HFFc6 (cell line): ENCODE results near the gene FOXD3. TPM values are rescaled to one million over a fixed set of nuclear protein-coding genes. Genes with fewer than 3 reads are reported as not detected.

Source experiments
- DNase-seq: peaks from one replicate; pipeline ENCODE4 v3.0.0-alpha.2; 2018
- H3K27ac Mint-ChIP-seq: 2 replicates; pipeline ENCODE4 v1.8.0; 2020; ENCODE audit warnings: mild to moderate bottlenecking, mixed read lengths
- H3K27me3 Mint-ChIP-seq: 2 replicates; pipeline ENCODE4 v1.8.0; 2021; ENCODE audit warnings: mild to moderate bottlenecking, moderate library complexity, mixed read lengths; ENCODE audit not compliant: insufficient read depth
- H3K36me3 Mint-ChIP-seq: 2 replicates; pipeline ENCODE4 v1.8.0; 2021; ENCODE audit warnings: low read depth, mixed read lengths
- H3K4me1 Mint-ChIP-seq: 2 replicates; pipeline ENCODE4 v1.8.0; 2020; ENCODE audit warnings: low read depth, mixed read lengths
- H3K4me3 Mint-ChIP-seq: 2 replicates; pipeline ENCODE4 v1.8.0; 2020; ENCODE audit warnings: mild to moderate bottlenecking, moderate library complexity, mixed read lengths
- H3K9me3 Mint-ChIP-seq: 2 replicates; pipeline ENCODE4 v1.8.0; 2020; ENCODE audit warnings: mild to moderate bottlenecking, mixed read lengths
- CTCF ChIP-seq: fragments of 200-600 bp; sonication (generic); IDR thresholded peaks from 2 replicates; pipeline ENCODE4 v1.5.0; 2021; ENCODE audit warnings: antibody characterized with exemption, mild to moderate bottlenecking
- total RNA-seq, 6 experiments: library from RNA; stranded (reverse); fragmentation: NEBNext Ultra II Directional; extraction: Animal tissue kit (Norgen Biotek cat#: 25700); gene quantifications; 2 replicates in 1 of 6; 3 replicates in 5 of 6; pipeline ENCODE4 v1.2.3, GENCODE V29; 2021

Gene FOXD3
- total RNA-seq, 6 experiments from 2014 or later: not detected

- H3K4me3 Mint-ChIP-seq: peak overlapping the region; percentile 50; the same call in 1 of the 2 replicates
- no peak overlapping the region for H3K27ac Mint-ChIP-seq
- peaks cover 26% of the 10 kb centered on the region for H3K4me1 Mint-ChIP-seq
- peaks cover 23% of the 10 kb centered on the region for H3K9me3 Mint-ChIP-seq
- peaks cover 18% of the 10 kb centered on the region for H3K36me3 Mint-ChIP-seq
- DNase-seq: no peak
- H3K27me3 Mint-ChIP-seq: peaks cover 69% of the 10 kb centered on the region
- TF ChIP-seq CTCF: no peak
Observed at GRCh38 chr1:63322944-63323864, 837 bp downstream of the FOXD3 start.

GRCh38 chr1:63323865-63324778, 1.8 kb downstream of the FOXD3 start:
- no peak for DNase-seq
- Mint-ChIP-seq H3K27ac (no peak overlapping the region), H3K9me3 (peaks cover 16% of the 10 kb centered on the region), H3K27me3 (peaks cover 65% of the 10 kb centered on the region), H3K4me1 (peaks cover 24% of the 10 kb centered on the region), H3K36me3 (peaks cover 12% of the 10 kb centered on the region), H3K4me3 (peak overlapping the region; percentile 70; the same call in 1 of the 2 replicates)
- no peak for TF ChIP-seq CTCF

GRCh38 chr1:63324779-63325119, 2.4 kb downstream of the FOXD3 start:
- no peak for TF ChIP-seq CTCF
- Mint-ChIP-seq H3K4me1 (peaks cover 24% of the 10 kb centered on the region), H3K27me3 (peaks cover 67% of the 10 kb centered on the region), H3K36me3 (peaks cover 9% of the 10 kb centered on the region; the same call in 1 of the 2 replicates), H3K27ac (no peak overlapping the region), H3K9me3 (peaks cover 12% of the 10 kb centered on the region), H3K4me3 (peak overlapping the region; percentile 70; the same call in 1 of the 2 replicates)
- no peak for DNase-seq

GRCh38 chr1:63325279-63325985, 3.1 kb downstream of the FOXD3 start:
- no peak overlapping the region for H3K27ac Mint-ChIP-seq
- H3K9me3 Mint-ChIP-seq: peaks cover 9% of the 10 kb centered on the region; the same call in 1 of the 2 replicates
- H3K36me3 Mint-ChIP-seq: peaks cover 9% of the 10 kb centered on the region; the same call in 1 of the 2 replicates
- no peak for TF ChIP-seq CTCF
- peaks cover 24% of the 10 kb centered on the region for H3K4me1 Mint-ChIP-seq
- peaks cover 68% of the 10 kb centered on the region for H3K27me3 Mint-ChIP-seq
- H3K4me3 Mint-ChIP-seq: no peak overlapping the region
- no peak for DNase-seq

- no peak for TF ChIP-seq CTCF
- Mint-ChIP-seq H3K27ac (no peak overlapping the region), H3K36me3 (peaks cover 8% of the 10 kb centered on the region; the same call in 1 of the 2 replicates), H3K9me3 (peaks cover 9% of the 10 kb centered on the region; the same call in 1 of the 2 replicates), H3K4me3 (no peak overlapping the region), H3K4me1 (peaks cover 24% of the 10 kb centered on the region), H3K27me3 (peaks cover 70% of the 10 kb centered on the region)
- DNase-seq: no peak
Observed at GRCh38 chr1:63326106-63326472, 3.7 kb downstream of the FOXD3 start.
